ENCODE measurements around the gene BMI1.
A peak's percentile ranks its signal among the peaks of the same experiment; 100 is the strongest.

DNA sequence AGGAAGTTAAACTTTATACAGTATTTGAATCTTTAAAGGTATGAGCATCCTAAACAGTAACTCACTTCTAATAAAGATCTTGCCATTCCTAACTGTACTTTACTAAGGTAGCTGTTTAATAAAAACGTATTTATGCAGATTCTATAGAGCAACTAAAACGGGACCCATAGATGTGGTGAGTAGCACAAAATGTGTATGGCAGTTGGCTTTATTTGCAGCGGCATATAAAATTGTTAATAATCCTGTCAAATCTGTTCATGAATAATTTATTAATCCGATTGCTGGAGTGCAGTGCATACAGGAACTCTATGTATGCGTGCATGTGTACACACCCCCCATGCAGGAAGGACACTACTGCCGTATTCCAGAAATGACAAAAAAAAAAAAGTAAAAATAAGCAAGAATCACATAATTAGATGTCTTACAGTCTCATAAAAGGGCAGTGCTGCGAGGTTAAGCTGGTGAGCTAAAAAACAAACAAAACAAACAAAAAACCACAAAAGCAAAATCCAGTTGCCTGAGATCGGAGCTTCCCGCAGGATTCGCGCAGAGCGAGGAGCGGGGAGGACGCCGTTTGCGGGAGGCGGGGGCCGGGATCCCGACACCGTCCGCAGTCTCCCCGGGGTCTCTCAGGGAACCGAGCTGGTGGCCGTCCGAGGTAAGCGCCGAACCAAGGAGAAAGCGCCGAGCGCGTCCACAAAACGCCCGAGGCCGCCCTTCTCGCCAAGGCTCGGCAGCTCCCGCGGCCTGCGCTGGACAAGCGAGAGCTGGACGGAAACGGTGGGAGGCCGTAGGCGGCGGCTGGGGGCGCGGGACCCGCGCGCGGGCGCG is 5.2 kb upstream of the BMI1 start:
- TF ChIP-seq, protein P1, sequence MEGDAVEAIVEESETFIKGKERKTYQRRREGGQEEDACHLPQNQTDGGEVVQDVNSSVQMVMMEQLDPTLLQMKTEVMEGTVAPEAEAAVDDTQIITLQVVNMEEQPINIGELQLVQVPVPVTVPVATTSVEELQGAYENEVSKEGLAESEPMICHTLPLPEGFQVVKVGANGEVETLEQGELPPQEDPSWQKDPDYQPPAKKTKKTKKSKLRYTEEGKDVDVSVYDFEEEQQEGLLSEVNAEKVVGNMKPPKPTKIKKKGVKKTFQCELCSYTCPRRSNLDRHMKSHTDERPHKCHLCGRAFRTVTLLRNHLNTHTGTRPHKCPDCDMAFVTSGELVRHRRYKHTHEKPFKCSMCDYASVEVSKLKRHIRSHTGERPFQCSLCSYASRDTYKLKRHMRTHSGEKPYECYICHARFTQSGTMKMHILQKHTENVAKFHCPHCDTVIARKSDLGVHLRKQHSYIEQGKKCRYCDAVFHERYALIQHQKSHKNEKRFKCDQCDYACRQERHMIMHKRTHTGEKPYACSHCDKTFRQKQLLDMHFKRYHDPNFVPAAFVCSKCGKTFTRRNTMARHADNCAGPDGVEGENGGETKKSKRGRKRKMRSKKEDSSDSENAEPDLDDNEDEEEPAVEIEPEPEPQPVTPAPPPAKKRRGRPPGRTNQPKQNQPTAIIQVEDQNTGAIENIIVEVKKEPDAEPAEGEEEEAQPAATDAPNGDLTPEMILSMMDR (IDR thresholded peaks at IDR 0.05): peak in 1 of 7 experiments; percentile 13
- TF ChIP-seq POLR2A (IDR thresholded peaks at IDR 0.05): no peak

All from body of pancreas (tissue), 4 donors.